Upper lobe of right lung (tissue), 1 donor: ENCODE measurements around the gene SCARB1. TPM values are rescaled to one million over a fixed set of nuclear protein-coding genes. Genes with fewer than 3 reads are reported as not detected.

Source experiments
- ATAC-seq: fragments of 200-7000 bp; cut with Tn5 transposase; one replicate; pipeline ENCODE4 v1.9.1; 2020; ENCODE audit warnings: mild to moderate bottlenecking, moderate library complexity
- DNase-seq: peaks from one replicate; pipeline ENCODE4 v3.0.0-alpha.2; 2020
- H3K27ac ChIP-seq: fragments of 200-600 bp; one replicate; pipeline ENCODE4 v1.8.0; 2022
- H3K27me3 ChIP-seq: fragments of 200-600 bp; one replicate; pipeline ENCODE4 v1.8.0; 2022; ENCODE audit warnings: mild to moderate bottlenecking
- H3K36me3 ChIP-seq: fragments of 200-600 bp; one replicate; pipeline ENCODE4 v1.8.0; 2022
- H3K4me1 ChIP-seq: fragments of 200-600 bp; one replicate; pipeline ENCODE4 v1.8.0; 2022
- H3K4me3 ChIP-seq: fragments of 200-600 bp; one replicate; pipeline ENCODE4 v1.8.0; 2022; ENCODE audit warnings: mild to moderate bottlenecking
- H3K9me3 ChIP-seq: fragments of 200-600 bp; one replicate; pipeline ENCODE4 v1.8.0; 2022
- CTCF ChIP-seq: fragments of 200-600 bp; IDR thresholded peaks from one replicate; pipeline ENCODE4 v1.8.0; 2022; ENCODE audit warnings: antibody characterized with exemption
- intact Hi-C: fragments of 100-400 bp; cut with DNase I; formaldehyde crosslinking; loops from one replicate; pipeline ENCODE4 v1.11.0; 2022
- total RNA-seq: library from RNA; stranded (reverse); fragmentation: NEBNext Ultra II Directional; extraction: Animal tissue kit (Norgen Biotek cat#: 25700); gene quantifications from one replicate; pipeline ENCODE4 v1.2.1, GENCODE V29; 2021
- donor health status: DM: no; HTN: yes; CAD: no; lungs with severe emphysema.

Gene SCARB1
- total RNA-seq, 1 donor from 2014 or later, result 35.3 TPM

DNA sequence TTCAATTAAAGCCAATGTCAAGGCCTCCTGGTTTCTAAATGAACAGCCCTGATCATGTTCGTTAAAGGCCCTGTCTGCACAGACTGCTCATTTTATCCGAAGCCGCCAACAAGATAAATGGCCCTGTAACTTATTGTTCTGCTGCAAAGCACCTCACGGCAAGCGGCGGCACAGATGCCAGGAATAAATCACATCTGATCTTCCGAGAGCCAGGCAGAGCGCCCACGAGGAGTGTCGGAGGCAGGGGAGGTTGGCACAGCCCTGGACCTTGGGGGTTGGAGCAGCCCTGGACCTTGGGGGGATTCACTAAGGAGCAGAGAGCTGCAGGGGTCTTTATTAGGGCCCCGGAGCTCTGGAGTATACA, 110.5 kb downstream of the SCARB1 start:
- H3K4me1 ChIP-seq, result peaks cover 44% of the 10 kb centered on the region
- ATAC-seq (no peak), DNase-seq (no peak)
- intact Hi-C loops, result no loop called here
- no peak overlapping the region for H3K27ac ChIP-seq
- no peak for TF ChIP-seq CTCF
- H3K4me3 ChIP-seq, result no peak overlapping the region
- no peaks in the 10 kb centered on the region for H3K9me3 ChIP-seq
- H3K36me3 ChIP-seq, result no peaks in the 10 kb centered on the region
- H3K27me3 ChIP-seq, result no peaks in the 10 kb centered on the region

- Histone ChIP-seq H3K4me3 (no peak overlapping the region), H3K27me3 (no peaks in the 10 kb centered on the region), H3K9me3 (no peaks in the 10 kb centered on the region), H3K4me1 (peaks cover 44% of the 10 kb centered on the region), H3K27ac (peak overlapping the region; percentile 18), H3K36me3 (no peaks in the 10 kb centered on the region)
- DNase-seq (no peak), ATAC-seq (peak; percentile 31)
- TF ChIP-seq CTCF, result no peak
- intact Hi-C loops, result no loop called here
These were observed 111.0 kb downstream of the SCARB1 start for GRCh38 chr12:124752437-124753227.

DNA sequence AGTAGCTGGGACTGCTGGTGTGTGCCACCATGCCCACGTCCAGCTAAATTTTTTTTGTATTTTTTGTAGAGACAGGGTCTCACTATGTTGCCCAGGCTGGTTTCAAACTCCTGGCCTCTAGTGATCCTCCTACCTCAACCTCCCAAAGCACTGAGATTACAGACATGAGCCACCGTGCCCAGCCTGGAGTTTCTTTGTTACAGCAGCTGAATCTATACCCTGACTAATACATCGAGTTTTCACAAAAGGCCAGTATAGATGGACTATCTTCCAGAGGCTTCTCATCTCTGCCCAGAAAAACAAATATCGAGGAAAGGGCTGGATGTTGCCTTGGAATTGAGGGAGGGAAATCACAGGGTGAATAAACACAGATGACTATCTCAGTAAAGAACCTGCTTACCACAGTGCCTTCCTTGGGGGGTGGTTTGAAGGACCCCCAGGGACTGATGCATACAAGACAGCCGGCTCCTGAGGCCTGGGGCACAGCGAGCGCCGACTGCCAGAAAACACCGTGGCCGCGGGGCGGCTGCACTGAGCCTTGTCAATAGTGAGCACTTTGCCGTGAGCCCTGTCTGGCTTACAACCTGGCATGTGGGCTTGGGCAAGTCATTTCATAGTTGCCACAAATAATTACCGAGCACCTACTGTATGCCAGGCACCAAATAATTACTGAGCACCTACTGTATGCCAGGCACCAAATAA, 111.9 kb downstream of the SCARB1 start:
- ATAC-seq (no peak), DNase-seq (no peak)
- intact Hi-C loops, result no loop called here
- no peak overlapping the region for H3K27ac ChIP-seq
- no peaks in the 10 kb centered on the region for H3K9me3 ChIP-seq
- no peak for TF ChIP-seq CTCF
- H3K27me3 ChIP-seq, result no peaks in the 10 kb centered on the region
- no peaks in the 10 kb centered on the region for H3K36me3 ChIP-seq
- no peak overlapping the region for H3K4me3 ChIP-seq
- H3K4me1 ChIP-seq, result peaks cover 49% of the 10 kb centered on the region

DNA sequence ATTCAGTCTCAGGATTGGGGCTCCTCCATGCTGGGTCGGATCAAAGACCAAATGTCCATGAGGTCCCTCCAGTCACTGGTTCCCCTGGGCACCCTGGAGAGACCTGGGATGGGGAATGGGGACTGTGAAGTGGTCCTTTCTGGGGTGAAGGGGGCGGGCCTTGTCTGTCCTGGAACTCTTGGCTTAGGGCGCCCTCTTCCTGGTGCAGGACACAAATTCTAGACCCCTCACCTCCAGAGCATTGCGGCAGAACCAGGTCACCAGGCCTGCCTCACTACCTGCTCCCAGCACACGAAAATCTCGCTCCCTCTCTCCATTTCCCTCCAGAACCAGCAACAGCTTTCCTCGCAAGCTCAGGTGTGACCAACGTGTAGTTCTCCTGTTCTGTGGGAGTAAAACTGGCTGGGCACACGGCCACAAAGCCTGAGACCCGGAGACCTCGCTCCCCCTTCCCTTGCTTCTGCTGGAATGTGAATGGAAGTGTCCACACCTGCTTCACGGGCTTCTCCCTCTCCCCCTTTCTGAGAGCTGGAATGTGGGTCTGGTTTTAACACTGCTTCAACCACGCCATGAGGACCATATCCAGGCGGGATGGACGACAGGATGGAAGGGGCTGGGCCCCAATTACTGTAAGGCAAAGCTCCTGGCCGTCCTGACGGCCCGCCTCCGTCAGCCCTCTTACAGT, 112.7 kb downstream of the SCARB1 start:
- no peaks in the 10 kb centered on the region for H3K36me3 ChIP-seq
- no peaks in the 10 kb centered on the region for H3K9me3 ChIP-seq
- no peak for TF ChIP-seq CTCF
- DNase-seq (no peak), ATAC-seq (peak; percentile 22)
- H3K4me3 ChIP-seq, result no peak overlapping the region
- peaks cover 51% of the 10 kb centered on the region for H3K4me1 ChIP-seq
- H3K27ac ChIP-seq, result no peak overlapping the region
- no peaks in the 10 kb centered on the region for H3K27me3 ChIP-seq
- intact Hi-C loops, result no loop called here

DNA sequence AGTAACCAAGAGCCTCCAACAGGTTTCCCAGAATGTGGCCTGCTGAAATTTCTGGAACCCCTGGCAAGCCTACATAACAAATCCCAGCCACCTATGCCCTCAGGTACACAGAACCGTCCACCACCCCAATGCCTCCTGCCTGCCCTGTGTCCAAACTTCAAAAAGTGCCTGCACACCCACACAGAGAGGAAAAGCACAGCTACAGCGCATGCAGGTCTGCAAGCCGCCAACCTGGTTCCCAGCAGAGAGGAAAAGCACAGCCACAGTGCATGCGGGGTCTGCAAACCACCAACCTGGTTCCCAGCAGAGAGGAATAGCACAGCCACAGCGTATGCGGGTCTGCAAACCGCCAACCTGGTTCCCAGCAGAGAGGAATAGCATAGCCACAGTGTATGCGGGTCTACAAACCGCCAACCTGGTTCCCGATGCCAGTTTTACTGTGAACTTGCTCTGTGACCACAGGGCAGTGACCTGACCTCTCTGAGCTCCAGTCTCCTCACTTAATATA, 113.5 kb downstream of the SCARB1 start:
- Histone ChIP-seq H3K4me1 (peaks cover 44% of the 10 kb centered on the region), H3K27ac (no peak overlapping the region), H3K27me3 (no peaks in the 10 kb centered on the region), H3K9me3 (no peaks in the 10 kb centered on the region), H3K4me3 (no peak overlapping the region), H3K36me3 (no peaks in the 10 kb centered on the region)
- intact Hi-C loops, result no loop called here
- ATAC-seq, result no peak
- no peak for TF ChIP-seq CTCF
- DNase-seq, result no peak
